NCI-H2029 treated with DMSO at 0.1 percent for 48 hours (cell line): Measurements from ENCODE around the gene CCDC27.
"Not testable (repeated sequence)": the region's sequence is repeated elsewhere in the genome, so short reads cannot be mapped to it uniquely, and the experiment has no call there.

ENCODE experiments used
- DNase-seq: peaks from one replicate; lab custom pipeline; 2025; lab: John Stamatoyannopoulos, UW

CCDC27 gene

GRCh38 chr1:3796215-3797061 lies 44.2 kb downstream of the CCDC27 start, which contains the start of gene LRRC47:
Gene LRRC47, minus strand, starts transcription at chr1:3796498. Its CDS starts 22 bp downstream, at chr1:3796476.
- DNase-seq, result no peak

- DNase-seq, result no peak
Observed at GRCh38 chr1:3799976-3800685, 47.9 kb downstream of the CCDC27 start.

GRCh38 chr1:3800795-3801194 lies 48.5 kb downstream of the CCDC27 start:
- not testable (repeated sequence) for DNase-seq

GRCh38 chr1:3803905-3804626 lies 51.8 kb downstream of the CCDC27 start:
- no peak for DNase-seq

- not testable (repeated sequence) for DNase-seq
Observed at GRCh38 chr1:3804627-3804944, 52.3 kb downstream of the CCDC27 start.

GRCh38 chr1:3805038-3805437 lies 52.8 kb downstream of the CCDC27 start:
- no peak for DNase-seq

- no peak for DNase-seq
Observed at GRCh38 chr1:3807769-3808168, 55.5 kb downstream of the CCDC27 start.

- no peak for DNase-seq
Observed at GRCh38 chr1:3809680-3810079, 57.4 kb downstream of the CCDC27 start.

- not testable (repeated sequence) for DNase-seq
Observed at GRCh38 chr1:3810149-3810761, 58.0 kb downstream of the CCDC27 start.

- DNase-seq, result no peak
Observed at GRCh38 chr1:3811595-3811911, 59.3 kb downstream of the CCDC27 start.

- no peak for DNase-seq
Observed at GRCh38 chr1:3814065-3814464, 61.8 kb downstream of the CCDC27 start.

GRCh38 chr1:3814771-3815561 lies 62.7 kb downstream of the CCDC27 start:
- DNase-seq, result no peak

- DNase-seq, result no peak
Observed at GRCh38 chr1:3816331-3817137, 64.3 kb downstream of the CCDC27 start.

- no peak for DNase-seq
Observed at GRCh38 chr1:3817138-3817740, 65.0 kb downstream of the CCDC27 start.

- no peak for DNase-seq
Observed at GRCh38 chr1:3817821-3818597, 65.8 kb downstream of the CCDC27 start.

GRCh38 chr1:3819771-3820200 lies 67.5 kb downstream of the CCDC27 start:
- DNase-seq, result no peak

- DNase-seq, result no peak
Observed at GRCh38 chr1:3820316-3820715, 68.1 kb downstream of the CCDC27 start.

GRCh38 chr1:3821004-3821403 lies 68.8 kb downstream of the CCDC27 start:
- no peak for DNase-seq
